ENCODE data around the gene NAALADL2. TPM values are rescaled to one million over a fixed set of nuclear protein-coding genes. Genes with fewer than 3 reads are reported as not detected.

NAALADL2 gene
- total and polyA plus RNA-seq, 2 of the 13 experiments (the other 11 are each of a cell fraction or from before 2014, with no cell fraction given), result 0.08 TPM; not detected in 1

DNA sequence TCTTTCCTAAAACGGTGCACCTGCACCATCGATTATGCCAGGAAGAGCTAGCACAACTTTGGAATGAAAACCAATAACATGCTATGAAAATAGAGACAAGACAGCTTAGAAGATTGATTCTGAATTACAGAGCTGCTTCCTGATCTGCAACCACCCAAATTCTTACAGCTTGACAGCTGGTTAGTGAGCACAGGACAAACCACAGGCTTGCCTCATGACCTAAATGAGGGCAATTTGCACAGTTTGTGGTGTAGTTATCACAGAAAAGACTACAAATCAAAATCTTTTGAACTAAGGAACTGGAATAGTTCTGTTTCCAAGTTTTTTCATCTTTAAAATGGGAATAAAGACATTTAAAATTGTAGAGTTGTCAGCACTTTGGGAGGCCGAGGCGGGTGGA is 533.5 kb downstream of the NAALADL2 start:
- 2% methylated on average over 4 of the region's 4 CpGs for WGBS (ENCODE audit: low lambda C conversion rate)
- no peak overlapping the region for H3K4me3 ChIP-seq (replicated peaks in 1 of 3; ENCODE audit: insufficient read depth in 1 of 3, low read depth in 2 of 3, low read length in 3 of 3)
- H3K4me1 ChIP-seq (ENCODE audit: insufficient read depth, low read length), result no peaks in the 10 kb centered on the region
- intact Hi-C loops (cut with micrococcal nuclease; ENCODE audit: unreplicated experiment), result no loop called here
- FAIRE-seq, result no peak
- no TSS peak for BruUV-seq (replicated peaks)
- no peak overlapping the region for H3K4me2 ChIP-seq (ENCODE audit: low read depth, low read length)
- no peaks in the 10 kb centered on the region for H3K36me3 ChIP-seq (replicated peaks in 1 of 2; ENCODE audit: control insufficient read depth in 1 of 2, insufficient read depth in 2 of 2, low read length in 2 of 2)
- no peak overlapping the region for H3K9ac ChIP-seq (ENCODE audit: insufficient read depth, low read depth, low read length)
- peaks cover 8% of the 10 kb centered on the region; the same call in 1 of the 2 replicates for H3K9me3 ChIP-seq (ENCODE audit: low read length)
- no peaks in the 10 kb centered on the region for H3K27me3 ChIP-seq (ENCODE audit: control insufficient read depth in 1 of 2, insufficient read depth in 2 of 2, low read length in 2 of 2)
- H4K20me1 ChIP-seq (ENCODE audit: insufficient read depth, low read length), result no peaks in the 10 kb centered on the region
- no peak for DNase-seq (ENCODE audit: low spot score)
- POLR2A ChIA-PET, result no interaction called here
- CTCF ChIA-PET (ENCODE audit: low intra/inter-chr PET ratio, low total read pairs), result no interaction called here
- ATAC-seq, result no peak
- no peak overlapping the region for H2AFZ ChIP-seq (ENCODE audit: low read length)
- H3K27ac ChIP-seq (ENCODE audit: extremely low read length, insufficient read depth, low read length), result no peak overlapping the region
- no peaks in the 10 kb centered on the region for H3K79me2 ChIP-seq (ENCODE audit: insufficient read depth, low read length)
- in situ Hi-C loops (cut with HindIII; ENCODE audit: extremely low pct_ligation_motif_present, low pct_unique_long_range_greater_than_20kb), result no loop called here
- TF ChIP-seq SRSF1 (optimal IDR thresholded peaks at IDR 0.05; ENCODE audit: low read depth, low read length), result no peak
- no peak for TF ChIP-seq HNF4G (IDR thresholded peaks at IDR 0.05; ENCODE audit: borderline replicate concordance, low read depth, low read length)
- no peak for TF ChIP-seq HNF4G (CRISPR knock-in tag; IDR thresholded peaks at IDR 0.05; ENCODE audit: borderline replicate concordance, low read depth)
- TF ChIP-seq, protein P1, sequence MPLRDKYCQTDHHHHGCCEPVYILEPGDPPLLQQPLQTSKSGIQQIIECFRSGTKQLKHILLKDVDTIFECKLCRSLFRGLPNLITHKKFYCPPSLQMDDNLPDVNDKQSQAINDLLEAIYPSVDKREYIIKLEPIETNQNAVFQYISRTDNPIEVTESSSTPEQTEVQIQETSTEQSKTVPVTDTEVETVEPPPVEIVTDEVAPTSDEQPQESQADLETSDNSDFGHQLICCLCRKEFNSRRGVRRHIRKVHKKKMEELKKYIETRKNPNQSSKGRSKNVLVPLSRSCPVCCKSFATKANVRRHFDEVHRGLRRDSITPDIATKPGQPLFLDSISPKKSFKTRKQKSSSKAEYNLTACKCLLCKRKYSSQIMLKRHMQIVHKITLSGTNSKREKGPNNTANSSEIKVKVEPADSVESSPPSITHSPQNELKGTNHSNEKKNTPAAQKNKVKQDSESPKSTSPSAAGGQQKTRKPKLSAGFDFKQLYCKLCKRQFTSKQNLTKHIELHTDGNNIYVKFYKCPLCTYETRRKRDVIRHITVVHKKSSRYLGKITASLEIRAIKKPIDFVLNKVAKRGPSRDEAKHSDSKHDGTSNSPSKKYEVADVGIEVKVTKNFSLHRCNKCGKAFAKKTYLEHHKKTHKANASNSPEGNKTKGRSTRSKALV (CRISPR knock-in tag; IDR thresholded peaks at IDR 0.05), result no peak
- TF ChIP-seq KAT7 (CRISPR knock-in tag; IDR thresholded peaks at IDR 0.05; ENCODE audit: borderline replicate concordance), result no peak
- TF ChIP-seq RFX5 (IDR thresholded peaks at IDR 0.05; ENCODE audit: low read depth, low read length), result no peak
- TF ChIP-seq CEBPB (IDR thresholded peaks at IDR 0.05; ENCODE audit: borderline replicate concordance, low read depth, low read length), result no peak
- TF ChIP-seq, protein P2, sequence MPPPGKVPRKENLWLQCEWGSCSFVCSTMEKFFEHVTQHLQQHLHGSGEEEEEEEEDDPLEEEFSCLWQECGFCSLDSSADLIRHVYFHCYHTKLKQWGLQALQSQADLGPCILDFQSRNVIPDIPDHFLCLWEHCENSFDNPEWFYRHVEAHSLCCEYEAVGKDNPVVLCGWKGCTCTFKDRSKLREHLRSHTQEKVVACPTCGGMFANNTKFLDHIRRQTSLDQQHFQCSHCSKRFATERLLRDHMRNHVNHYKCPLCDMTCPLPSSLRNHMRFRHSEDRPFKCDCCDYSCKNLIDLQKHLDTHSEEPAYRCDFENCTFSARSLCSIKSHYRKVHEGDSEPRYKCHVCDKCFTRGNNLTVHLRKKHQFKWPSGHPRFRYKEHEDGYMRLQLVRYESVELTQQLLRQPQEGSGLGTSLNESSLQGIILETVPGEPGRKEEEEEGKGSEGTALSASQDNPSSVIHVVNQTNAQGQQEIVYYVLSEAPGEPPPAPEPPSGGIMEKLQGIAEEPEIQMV (CRISPR knock-in tag; IDR thresholded peaks at IDR 0.05; ENCODE audit: low read depth), result no peak
- no peak for TF ChIP-seq ZNF121 (CRISPR knock-in tag; IDR thresholded peaks at IDR 0.05)
- TF ChIP-seq ZNF383 (CRISPR knock-in tag; IDR thresholded peaks at IDR 0.05; ENCODE audit: borderline replicate concordance), result no peak
- no peak for TF ChIP-seq ZBTB42 (CRISPR knock-in tag; IDR thresholded peaks at IDR 0.05)
- TF ChIP-seq ZSCAN30 (CRISPR knock-in tag; IDR thresholded peaks at IDR 0.05), result no peak
- TF ChIP-seq ZNF547 (CRISPR knock-in tag; IDR thresholded peaks at IDR 0.05), result no peak
- TF ChIP-seq TCF12 (IDR thresholded peaks at IDR 0.05), result no peak
- TF ChIP-seq TCF12 (CRISPR knock-in tag; IDR thresholded peaks at IDR 0.05), result no peak
- no peak for TF ChIP-seq ZFP62 (CRISPR knock-in tag; IDR thresholded peaks at IDR 0.05)
- TF ChIP-seq MYNN (CRISPR knock-in tag; IDR thresholded peaks at IDR 0.05; ENCODE audit: low read depth), result no peak
- TF ChIP-seq, protein P3, sequence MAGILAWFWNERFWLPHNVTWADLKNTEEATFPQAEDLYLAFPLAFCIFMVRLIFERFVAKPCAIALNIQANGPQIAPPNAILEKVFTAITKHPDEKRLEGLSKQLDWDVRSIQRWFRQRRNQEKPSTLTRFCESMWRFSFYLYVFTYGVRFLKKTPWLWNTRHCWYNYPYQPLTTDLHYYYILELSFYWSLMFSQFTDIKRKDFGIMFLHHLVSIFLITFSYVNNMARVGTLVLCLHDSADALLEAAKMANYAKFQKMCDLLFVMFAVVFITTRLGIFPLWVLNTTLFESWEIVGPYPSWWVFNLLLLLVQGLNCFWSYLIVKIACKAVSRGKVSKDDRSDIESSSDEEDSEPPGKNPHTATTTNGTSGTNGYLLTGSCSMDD (CRISPR knock-in tag; IDR thresholded peaks at IDR 0.05), result no peak
- TF ChIP-seq, protein P4, sequence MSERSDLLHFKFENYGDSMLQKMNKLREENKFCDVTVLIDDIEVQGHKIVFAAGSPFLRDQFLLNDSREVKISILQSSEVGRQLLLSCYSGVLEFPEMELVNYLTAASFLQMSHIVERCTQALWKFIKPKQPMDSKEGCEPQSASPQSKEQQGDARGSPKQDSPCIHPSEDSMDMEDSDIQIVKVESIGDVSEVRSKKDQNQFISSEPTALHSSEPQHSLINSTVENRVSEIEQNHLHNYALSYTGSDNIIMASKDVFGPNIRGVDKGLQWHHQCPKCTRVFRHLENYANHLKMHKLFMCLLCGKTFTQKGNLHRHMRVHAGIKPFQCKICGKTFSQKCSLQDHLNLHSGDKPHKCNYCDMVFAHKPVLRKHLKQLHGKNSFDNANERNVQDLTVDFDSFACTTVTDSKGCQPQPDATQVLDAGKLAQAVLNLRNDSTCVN (CRISPR knock-in tag; IDR thresholded peaks at IDR 0.05; ENCODE audit: borderline replicate concordance), result no peak
- TF ChIP-seq, protein P5, sequence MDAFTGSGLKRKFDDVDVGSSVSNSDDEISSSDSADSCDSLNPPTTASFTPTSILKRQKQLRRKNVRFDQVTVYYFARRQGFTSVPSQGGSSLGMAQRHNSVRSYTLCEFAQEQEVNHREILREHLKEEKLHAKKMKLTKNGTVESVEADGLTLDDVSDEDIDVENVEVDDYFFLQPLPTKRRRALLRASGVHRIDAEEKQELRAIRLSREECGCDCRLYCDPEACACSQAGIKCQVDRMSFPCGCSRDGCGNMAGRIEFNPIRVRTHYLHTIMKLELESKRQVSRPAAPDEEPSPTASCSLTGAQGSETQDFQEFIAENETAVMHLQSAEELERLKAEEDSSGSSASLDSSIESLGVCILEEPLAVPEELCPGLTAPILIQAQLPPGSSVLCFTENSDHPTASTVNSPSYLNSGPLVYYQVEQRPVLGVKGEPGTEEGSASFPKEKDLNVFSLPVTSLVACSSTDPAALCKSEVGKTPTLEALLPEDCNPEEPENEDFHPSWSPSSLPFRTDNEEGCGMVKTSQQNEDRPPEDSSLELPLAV (CRISPR knock-in tag; conservative IDR thresholded peaks at IDR 0.05; ENCODE audit: low read depth), result no peak
